ENCODE results near the gene MAMLD1. TPM values are rescaled to one million over a fixed set of nuclear protein-coding genes. Genes with fewer than 3 reads are reported as not detected.

Gene MAMLD1
- total and polyA plus RNA-seq, 7 donors, result under 0.01 to 6.4 (median 1.2) TPM

DNA sequence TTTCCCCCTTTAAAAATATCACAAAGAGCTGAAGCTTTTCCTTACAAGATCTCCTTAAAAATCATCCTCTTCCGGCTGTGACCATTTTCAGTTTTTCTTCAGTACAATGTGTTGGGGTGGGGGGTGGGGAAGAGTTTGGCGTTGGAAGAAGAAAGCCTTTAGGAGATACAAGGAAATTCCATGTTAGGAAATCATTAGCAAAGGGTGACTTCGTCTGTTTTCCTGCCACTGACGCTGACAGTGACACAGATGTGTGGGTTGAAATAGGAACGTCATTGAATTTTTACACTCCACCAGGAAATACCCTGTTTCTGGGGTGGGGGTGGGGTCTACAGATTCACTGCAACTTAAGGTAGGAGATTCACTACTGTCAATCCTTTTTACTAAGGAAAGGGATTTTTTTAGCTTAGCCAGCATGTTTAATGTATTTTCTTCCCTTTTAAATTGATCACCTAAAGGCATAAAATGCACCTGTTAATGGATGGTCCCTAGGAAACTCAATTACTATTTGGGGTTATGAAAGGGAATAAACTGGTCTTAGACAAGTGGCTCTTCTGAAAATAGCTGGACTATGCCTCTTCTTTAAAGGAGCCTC is 3.9 kb downstream of the MAMLD1 start:
- no peak for DNase-seq
- Histone ChIP-seq H3K4me1 (peaks cover 0 to 24% (median 17%) of the 10 kb centered on the region in 4 donors), H3K4me3 (peak overlapping the region; percentile 47 to 65 (median 61)), H3K9me3 (no peaks in the 10 kb centered on the region), H3K36me3 (no peaks in the 10 kb centered on the region), H3K27me3 (no peaks in the 10 kb centered on the region), H3K27ac (peak overlapping the region; percentile 87 to 91 (median 90))
- WGBS, 2 donors, result 2 to 5% methylated on average over 5 of the region's 5 CpGs
- intact Hi-C loops (cut with DNase I), result loop anchor here (10.0 kb wide), 2 partner anchors 328 to 822 kb away; partner anchors contain the start of genes EOLA1, HSFX3 and MTMR1
- no peak for TF ChIP-seq POLR2AphosphoS5 (IDR thresholded peaks at IDR 0.05)
- TF ChIP-seq EP300 (IDR thresholded peaks at IDR 0.05), result no peak
- TF ChIP-seq, protein P1, sequence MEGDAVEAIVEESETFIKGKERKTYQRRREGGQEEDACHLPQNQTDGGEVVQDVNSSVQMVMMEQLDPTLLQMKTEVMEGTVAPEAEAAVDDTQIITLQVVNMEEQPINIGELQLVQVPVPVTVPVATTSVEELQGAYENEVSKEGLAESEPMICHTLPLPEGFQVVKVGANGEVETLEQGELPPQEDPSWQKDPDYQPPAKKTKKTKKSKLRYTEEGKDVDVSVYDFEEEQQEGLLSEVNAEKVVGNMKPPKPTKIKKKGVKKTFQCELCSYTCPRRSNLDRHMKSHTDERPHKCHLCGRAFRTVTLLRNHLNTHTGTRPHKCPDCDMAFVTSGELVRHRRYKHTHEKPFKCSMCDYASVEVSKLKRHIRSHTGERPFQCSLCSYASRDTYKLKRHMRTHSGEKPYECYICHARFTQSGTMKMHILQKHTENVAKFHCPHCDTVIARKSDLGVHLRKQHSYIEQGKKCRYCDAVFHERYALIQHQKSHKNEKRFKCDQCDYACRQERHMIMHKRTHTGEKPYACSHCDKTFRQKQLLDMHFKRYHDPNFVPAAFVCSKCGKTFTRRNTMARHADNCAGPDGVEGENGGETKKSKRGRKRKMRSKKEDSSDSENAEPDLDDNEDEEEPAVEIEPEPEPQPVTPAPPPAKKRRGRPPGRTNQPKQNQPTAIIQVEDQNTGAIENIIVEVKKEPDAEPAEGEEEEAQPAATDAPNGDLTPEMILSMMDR (IDR thresholded peaks at IDR 0.05), result no peak
- no peak for TF ChIP-seq POLR2A (IDR thresholded peaks at IDR 0.05)

DNA sequence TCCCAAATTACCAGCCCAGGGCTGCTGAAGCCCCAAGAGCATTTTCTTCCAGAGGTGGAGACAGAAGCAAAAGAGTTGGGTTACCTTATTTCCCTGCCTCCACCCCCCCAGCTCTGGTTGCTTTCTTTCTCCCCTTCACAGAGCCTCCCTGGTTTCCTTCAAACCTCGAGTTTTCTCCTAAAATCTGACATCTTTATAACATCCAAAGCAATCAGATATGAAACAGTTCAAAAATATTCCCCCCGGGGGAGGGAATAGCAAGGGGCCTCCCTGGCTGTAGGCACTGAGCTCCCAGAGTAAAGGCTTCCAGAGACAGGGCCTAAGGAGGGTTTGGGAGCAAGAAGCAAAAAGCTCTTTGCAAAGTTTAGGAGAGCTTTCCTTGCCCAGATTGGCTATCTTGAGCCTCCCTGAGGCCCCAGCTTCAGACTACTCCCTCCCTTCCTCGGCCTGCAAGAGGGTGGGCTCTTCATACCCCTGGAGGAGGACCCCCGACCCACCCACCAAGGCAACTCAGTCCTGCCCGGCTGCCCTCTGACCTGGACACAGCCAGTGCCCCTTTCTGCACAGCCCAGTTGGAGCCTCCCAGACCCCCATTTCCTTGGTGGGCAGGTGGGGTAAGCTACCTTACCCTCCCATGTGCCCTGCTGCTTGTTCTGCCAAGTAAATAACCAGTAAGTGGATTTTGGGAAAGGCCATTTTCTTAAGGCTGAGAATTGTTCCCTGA is 7.6 kb downstream of the MAMLD1 start:
- TF ChIP-seq, protein P1 (IDR thresholded peaks at IDR 0.05), result no peak
- peak in 3 of 4 donors; percentile 25 to 74 (median 64) for TF ChIP-seq POLR2AphosphoS5 (IDR thresholded peaks at IDR 0.05)
- Histone ChIP-seq H3K4me1 (peaks cover 0 to 29% (median 18%) of the 10 kb centered on the region in 4 donors), H3K27me3 (no peaks in the 10 kb centered on the region), H3K9me3 (no peaks in the 10 kb centered on the region), H3K27ac (peak overlapping the region in 3 of 4 donors; percentile 69 to 76 (median 75)), H3K4me3 (no peak overlapping the region), H3K36me3 (no peaks in the 10 kb centered on the region)
- no peak for DNase-seq
- intact Hi-C loops (cut with DNase I), result no loop called here
- WGBS, 2 donors, result 52 to 66% methylated on average over 5 of the region's 5 CpGs

DNA sequence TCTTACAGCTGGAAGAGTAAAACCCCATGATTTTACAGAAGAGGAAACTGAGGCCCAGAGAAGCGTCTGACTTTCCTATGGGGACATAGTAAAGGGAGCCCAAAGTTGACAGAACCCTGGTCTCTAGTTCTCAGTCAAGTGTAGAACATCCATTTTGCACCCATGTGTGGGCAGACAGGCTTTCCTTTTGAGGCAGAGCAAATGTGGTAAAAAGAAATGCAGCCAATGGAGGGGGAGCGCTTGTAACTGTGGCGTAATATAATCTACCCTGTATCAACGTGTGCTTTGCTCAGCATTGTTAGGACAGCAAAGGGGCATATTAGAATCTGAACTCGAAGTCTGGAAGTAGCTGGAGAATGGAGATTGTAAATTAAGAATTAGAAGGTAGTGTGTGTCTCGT is 8.8 kb downstream of the MAMLD1 start:
- Histone ChIP-seq H3K27me3 (no peaks in the 10 kb centered on the region), H3K4me3 (peak overlapping the region in 2 of 4 donors; percentile 5 to 10), H3K36me3 (no peaks in the 10 kb centered on the region), H3K4me1 (peaks cover 0 to 29% (median 18%) of the 10 kb centered on the region in 4 donors), H3K9me3 (no peaks in the 10 kb centered on the region), H3K27ac (peak overlapping the region in 3 of 4 donors; percentile 69 to 76 (median 75))
- TF ChIP-seq, protein P1 (IDR thresholded peaks at IDR 0.05), result no peak
- TF ChIP-seq POLR2AphosphoS5 (IDR thresholded peaks at IDR 0.05) (no peak), EP300 (IDR thresholded peaks at IDR 0.05) (no peak), POLR2A (IDR thresholded peaks at IDR 0.05) (no peak)
- WGBS, 2 donors, result 79 to 80% methylated on average over 6 of the region's 6 CpGs
- intact Hi-C loops (cut with DNase I), result no loop called here
- no peak for DNase-seq

DNA sequence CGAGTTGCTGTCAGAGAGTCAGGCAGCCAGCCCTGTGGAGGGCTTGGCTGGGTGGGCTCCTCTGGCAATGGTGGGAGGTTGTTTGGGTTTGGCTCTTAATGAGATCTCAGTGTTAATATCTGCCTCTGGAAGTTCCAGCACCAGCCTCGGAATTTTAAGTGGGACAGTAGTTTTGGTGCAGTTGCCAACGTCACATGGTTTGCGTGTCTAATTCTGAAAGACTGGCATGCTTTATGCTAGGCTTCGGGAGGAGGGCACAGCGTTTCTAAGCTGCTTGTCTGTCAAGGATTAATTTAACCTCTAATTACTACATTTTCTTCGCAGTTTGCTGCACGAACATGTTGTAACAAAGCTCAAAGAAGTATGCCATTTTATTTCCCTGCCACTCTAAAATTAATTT is 9.2 kb downstream of the MAMLD1 start:
- no peaks in the 10 kb centered on the region for H3K9me3 ChIP-seq
- H3K27ac ChIP-seq, result peak overlapping the region in 3 of 4 donors; percentile 69 to 76 (median 75)
- peaks cover 0 to 27% (median 18%) of the 10 kb centered on the region in 4 donors for H3K4me1 ChIP-seq
- H3K4me3 ChIP-seq, result peak overlapping the region in 2 of 4 donors; percentile 5 to 10
- no peaks in the 10 kb centered on the region for H3K27me3 ChIP-seq
- no peak for DNase-seq
- intact Hi-C loops (cut with DNase I), result no loop called here
- 70 to 77% methylated on average over 8 of the region's 8 CpGs for WGBS, 2 donors
- H3K36me3 ChIP-seq, result no peaks in the 10 kb centered on the region
- TF ChIP-seq, protein P1 (IDR thresholded peaks at IDR 0.05), result no peak
- TF ChIP-seq POLR2AphosphoS5 (IDR thresholded peaks at IDR 0.05), result peak in 1 of 4 donors; percentile 10
